ENCODE measurements around the gene TBPL2. TPM values are rescaled to one million over a fixed set of nuclear protein-coding genes. Genes with fewer than 3 reads are reported as not detected.

Gene TBPL2
- total and polyA plus RNA-seq, 2 experiments from 2014 or later: not detected

GRCh38 chr14:55373784-55374705 is 66.4 kb downstream of the TBPL2 start:
- in situ Hi-C loops (cut with MboI): no loop called here
- no peaks in the 10 kb centered on the region for H3K27me3 ChIP-seq (replicated peaks; ENCODE audit: insufficient read depth)
- no peak overlapping the region for H3K4me3 ChIP-seq
- no peak overlapping the region for H2AFZ ChIP-seq
- H3K36me3 ChIP-seq (ENCODE audit: low read depth): peaks cover 7% of the 10 kb centered on the region
- H3K4me1 ChIP-seq (ENCODE audit: insufficient read depth): peaks cover 6% of the 10 kb centered on the region; the same call in 1 of the 2 replicates
- no peak overlapping the region for H3K27ac ChIP-seq
- no peak overlapping the region for H3K9ac ChIP-seq
- no peaks in the 10 kb centered on the region for H3K79me2 ChIP-seq (ENCODE audit: insufficient read depth)
- H4K20me1 ChIP-seq (ENCODE audit: insufficient read depth): no peaks in the 10 kb centered on the region
- H3F3A ChIP-seq (ENCODE audit: insufficient read depth): no peaks in the 10 kb centered on the region
- peak; percentile 78 for DNase-seq
- WGBS, 2 experiments (ENCODE audit: low coverage in 1 of 2, low lambda C conversion rate in 2 of 2, missing lambda C conversion rate in 2 of 2): 77 to 79% methylated on average over 5 of the region's 5 CpGs
- TF ChIP-seq EZH2phosphoT487 (IDR thresholded peaks at IDR 0.05; ENCODE audit: insufficient read depth, low read depth): no peak
- no peak for TF ChIP-seq EZH2 (IDR thresholded peaks at IDR 0.05; ENCODE audit: insufficient read depth, poor library complexity, severe bottlenecking)
- no peak overlapping the region for H3K4me2 ChIP-seq (ENCODE audit: unreplicated experiment)
- no peaks in the 10 kb centered on the region for H3K9me3 ChIP-seq (ENCODE audit: low read depth)
- H3K9me2 ChIP-seq (ENCODE audit: insufficient read depth): no peaks in the 10 kb centered on the region

GRCh38 chr14:55372825-55373224 is 67.6 kb downstream of the TBPL2 start:
- no peak for DNase-seq
- Histone ChIP-seq H3K79me2 (ENCODE audit: insufficient read depth) (no peaks in the 10 kb centered on the region), H3K9me3 (ENCODE audit: low read depth) (no peaks in the 10 kb centered on the region), H2AFZ (no peak overlapping the region), H3K27ac (no peak overlapping the region), H4K20me1 (ENCODE audit: insufficient read depth) (no peaks in the 10 kb centered on the region), H3K27me3 (replicated peaks; ENCODE audit: insufficient read depth) (no peaks in the 10 kb centered on the region), H3K9me2 (ENCODE audit: insufficient read depth) (no peaks in the 10 kb centered on the region), H3K36me3 (ENCODE audit: low read depth) (peaks cover 4% of the 10 kb centered on the region), H3K4me1 (ENCODE audit: insufficient read depth) (peaks cover 6% of the 10 kb centered on the region; the same call in 1 of the 2 replicates), H3K4me2 (ENCODE audit: unreplicated experiment) (no peak overlapping the region), H3K4me3 (no peak overlapping the region), H3K9ac (no peak overlapping the region), H3F3A (ENCODE audit: insufficient read depth) (no peaks in the 10 kb centered on the region)
- no peak for TF ChIP-seq EZH2phosphoT487 (IDR thresholded peaks at IDR 0.05; ENCODE audit: insufficient read depth, low read depth)
- no peak for TF ChIP-seq EZH2 (IDR thresholded peaks at IDR 0.05; ENCODE audit: insufficient read depth, poor library complexity, severe bottlenecking)
- WGBS, 2 experiments (ENCODE audit: low coverage in 1 of 2, low lambda C conversion rate in 2 of 2, missing lambda C conversion rate in 2 of 2): 98 to 100% methylated on average over 7 of the region's 7 CpGs
- in situ Hi-C loops (cut with MboI): no loop called here

GRCh38 chr14:55372423-55372822 is 68.0 kb downstream of the TBPL2 start:
- in situ Hi-C loops (cut with MboI): no loop called here
- Histone ChIP-seq H3K27ac (no peak overlapping the region), H3K4me1 (ENCODE audit: insufficient read depth) (peaks cover 6% of the 10 kb centered on the region; the same call in 1 of the 2 replicates), H3K79me2 (ENCODE audit: insufficient read depth) (no peaks in the 10 kb centered on the region), H3K9ac (no peak overlapping the region), H3K4me2 (ENCODE audit: unreplicated experiment) (no peak overlapping the region), H3K9me2 (ENCODE audit: insufficient read depth) (no peaks in the 10 kb centered on the region), H3K27me3 (replicated peaks; ENCODE audit: insufficient read depth) (no peaks in the 10 kb centered on the region), H3K4me3 (no peak overlapping the region), H2AFZ (no peak overlapping the region), H3F3A (ENCODE audit: insufficient read depth) (no peaks in the 10 kb centered on the region), H3K36me3 (ENCODE audit: low read depth) (no peaks in the 10 kb centered on the region; the same call in 1 of the 2 replicates), H4K20me1 (ENCODE audit: insufficient read depth) (no peaks in the 10 kb centered on the region), H3K9me3 (ENCODE audit: low read depth) (no peaks in the 10 kb centered on the region)
- DNase-seq: no peak
- WGBS, 2 experiments (ENCODE audit: low coverage in 1 of 2, low lambda C conversion rate in 2 of 2, missing lambda C conversion rate in 2 of 2): 100% methylated on average over 1 of the region's 1 CpG
- TF ChIP-seq EZH2phosphoT487 (IDR thresholded peaks at IDR 0.05; ENCODE audit: insufficient read depth, low read depth) (no peak), EZH2 (IDR thresholded peaks at IDR 0.05; ENCODE audit: insufficient read depth, poor library complexity, severe bottlenecking) (no peak)

- peaks cover 15% of the 10 kb centered on the region for H3K4me1 ChIP-seq (ENCODE audit: insufficient read depth)
- H3K27ac ChIP-seq: no peak overlapping the region
- H3F3A ChIP-seq (ENCODE audit: insufficient read depth): peaks cover 12% of the 10 kb centered on the region; the same call in 1 of the 2 replicates
- no peak overlapping the region for H3K9ac ChIP-seq
- TF ChIP-seq EZH2 (IDR thresholded peaks at IDR 0.05; ENCODE audit: insufficient read depth, poor library complexity, severe bottlenecking): no peak
- no peak for TF ChIP-seq EZH2phosphoT487 (IDR thresholded peaks at IDR 0.05; ENCODE audit: insufficient read depth, low read depth)
- H3K27me3 ChIP-seq (replicated peaks; ENCODE audit: insufficient read depth): no peaks in the 10 kb centered on the region
- H3K36me3 ChIP-seq (ENCODE audit: low read depth): no peaks in the 10 kb centered on the region
- DNase-seq: no peak
- no peaks in the 10 kb centered on the region for H3K9me3 ChIP-seq (ENCODE audit: low read depth)
- no peaks in the 10 kb centered on the region for H3K79me2 ChIP-seq (ENCODE audit: insufficient read depth)
- H4K20me1 ChIP-seq (ENCODE audit: insufficient read depth): no peaks in the 10 kb centered on the region
- 89% methylated on average over 11 of the region's 11 CpGs for WGBS, 2 experiments (ENCODE audit: low coverage in 1 of 2, low lambda C conversion rate in 2 of 2, missing lambda C conversion rate in 2 of 2)
- no peak overlapping the region for H2AFZ ChIP-seq
- no peak overlapping the region for H3K4me3 ChIP-seq
- in situ Hi-C loops (cut with MboI): no loop called here
- no peak overlapping the region for H3K4me2 ChIP-seq (ENCODE audit: unreplicated experiment)
- H3K9me2 ChIP-seq (ENCODE audit: insufficient read depth): no peaks in the 10 kb centered on the region
These were observed 69.4 kb downstream of the TBPL2 start for GRCh38 chr14:55370883-55371455.

Measured in GM23248 (cell line).